Colonic mucosa (tissue), 4 donors: ENCODE results near the gene MCC. TPM values are rescaled to one million over a fixed set of nuclear protein-coding genes. Genes with fewer than 3 reads are reported as not detected.

Experiments used
- DNase-seq: peaks from one replicate; pipeline ENCODE4 v3.0.0-alpha.2; 2020
- H3K27ac ChIP-seq: fragments of 200-600 bp; one replicate; pipeline ENCODE4 v1.8.0; 2021
- H3K27me3 ChIP-seq: fragments of 200-600 bp; one replicate; pipeline ENCODE4 v1.8.0; 2021
- H3K36me3 ChIP-seq: fragments of 200-600 bp; one replicate; pipeline ENCODE4 v1.8.0; 2021
- H3K4me1 ChIP-seq: fragments of 200-600 bp; one replicate; pipeline ENCODE4 v1.8.0; 2021; ENCODE audit warnings: mild to moderate bottlenecking
- H3K4me3 ChIP-seq: fragments of 200-600 bp; one replicate; pipeline ENCODE4 v1.8.0; 2021
- H3K9ac ChIP-seq, 2 donors: one replicate each; pipeline ENCODE4 v1.7.0; 2013; ENCODE audit warnings: control low read depth in 2 of 2, low read depth in 2 of 2, low read length in 2 of 2
- H3K9me3 ChIP-seq: fragments of 200-600 bp; one replicate; pipeline ENCODE4 v1.8.0; 2021
- intact Hi-C: fragments of 100-400 bp; cut with DNase I; formaldehyde crosslinking; loops from one replicate; pipeline ENCODE4 v1.14.1; 2022
- total RNA-seq, 2 donors: library from RNA; stranded (reverse); fragmentation: NEBNext Ultra II Directional in 1 of 2; extraction: Animal tissue kit (Norgen Biotek cat#: 25700) in 1 of 2; gene quantifications; one replicate each; pipeline ENCODE4 v1.2.1, GENCODE V29; 2021
- TF ChIP-seq, protein P1 (sequence below): fragments of 200-600 bp; IDR thresholded peaks from one replicate; pipeline ENCODE4 v1.8.0; 2022; ENCODE audit warnings: antibody characterized with exemption, mild to moderate bottlenecking
- donor health status: healthy.
- donor health status: DM: no; HTN: no; CAD: no.
- donor health status: DM: no; HTN: no; CAD: no.

MCC gene
- total RNA-seq, 2 donors from 2014 or later: 1.9 to 3.1 TPM

GRCh38 chr5:113190347-113190746 is 297.9 kb downstream of the MCC start:
- no peak overlapping the region for H3K27ac ChIP-seq
- no peak overlapping the region for H3K9ac ChIP-seq
- no peaks in the 10 kb centered on the region for H3K4me1 ChIP-seq
- TF ChIP-seq, protein P1, sequence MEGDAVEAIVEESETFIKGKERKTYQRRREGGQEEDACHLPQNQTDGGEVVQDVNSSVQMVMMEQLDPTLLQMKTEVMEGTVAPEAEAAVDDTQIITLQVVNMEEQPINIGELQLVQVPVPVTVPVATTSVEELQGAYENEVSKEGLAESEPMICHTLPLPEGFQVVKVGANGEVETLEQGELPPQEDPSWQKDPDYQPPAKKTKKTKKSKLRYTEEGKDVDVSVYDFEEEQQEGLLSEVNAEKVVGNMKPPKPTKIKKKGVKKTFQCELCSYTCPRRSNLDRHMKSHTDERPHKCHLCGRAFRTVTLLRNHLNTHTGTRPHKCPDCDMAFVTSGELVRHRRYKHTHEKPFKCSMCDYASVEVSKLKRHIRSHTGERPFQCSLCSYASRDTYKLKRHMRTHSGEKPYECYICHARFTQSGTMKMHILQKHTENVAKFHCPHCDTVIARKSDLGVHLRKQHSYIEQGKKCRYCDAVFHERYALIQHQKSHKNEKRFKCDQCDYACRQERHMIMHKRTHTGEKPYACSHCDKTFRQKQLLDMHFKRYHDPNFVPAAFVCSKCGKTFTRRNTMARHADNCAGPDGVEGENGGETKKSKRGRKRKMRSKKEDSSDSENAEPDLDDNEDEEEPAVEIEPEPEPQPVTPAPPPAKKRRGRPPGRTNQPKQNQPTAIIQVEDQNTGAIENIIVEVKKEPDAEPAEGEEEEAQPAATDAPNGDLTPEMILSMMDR: no peak
- DNase-seq: no peak
- no peaks in the 10 kb centered on the region for H3K9me3 ChIP-seq
- no peaks in the 10 kb centered on the region for H3K27me3 ChIP-seq
- H3K4me3 ChIP-seq: no peak overlapping the region
- intact Hi-C loops: no loop called here
- H3K36me3 ChIP-seq: no peaks in the 10 kb centered on the region

DNA sequence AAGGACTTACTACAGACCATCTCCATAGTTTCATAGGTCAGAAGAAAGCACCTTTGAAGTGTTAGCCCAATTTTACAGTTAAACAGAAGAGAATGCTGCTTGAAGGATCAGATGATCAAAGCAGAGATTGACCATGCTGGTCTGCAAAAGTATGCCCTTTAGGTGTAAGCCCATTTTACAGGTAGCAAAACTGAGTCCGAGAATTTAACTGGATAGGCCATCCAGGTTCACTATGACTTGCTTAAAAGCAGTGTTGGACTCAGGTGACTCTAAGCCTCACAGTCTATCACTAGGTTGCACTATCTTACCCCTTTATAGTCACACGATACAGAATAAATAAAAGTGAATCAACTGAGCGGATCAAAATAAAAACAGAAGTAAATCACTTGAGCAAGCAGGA is 299.0 kb downstream of the MCC start:
- Histone ChIP-seq H3K9me3 (no peaks in the 10 kb centered on the region), H3K9ac (no peak overlapping the region), H3K4me3 (no peak overlapping the region), H3K4me1 (no peaks in the 10 kb centered on the region), H3K36me3 (no peaks in the 10 kb centered on the region), H3K27ac (no peak overlapping the region), H3K27me3 (no peaks in the 10 kb centered on the region)
- TF ChIP-seq, protein P1: no peak
- intact Hi-C loops: no loop called here
- DNase-seq: no peak

DNA sequence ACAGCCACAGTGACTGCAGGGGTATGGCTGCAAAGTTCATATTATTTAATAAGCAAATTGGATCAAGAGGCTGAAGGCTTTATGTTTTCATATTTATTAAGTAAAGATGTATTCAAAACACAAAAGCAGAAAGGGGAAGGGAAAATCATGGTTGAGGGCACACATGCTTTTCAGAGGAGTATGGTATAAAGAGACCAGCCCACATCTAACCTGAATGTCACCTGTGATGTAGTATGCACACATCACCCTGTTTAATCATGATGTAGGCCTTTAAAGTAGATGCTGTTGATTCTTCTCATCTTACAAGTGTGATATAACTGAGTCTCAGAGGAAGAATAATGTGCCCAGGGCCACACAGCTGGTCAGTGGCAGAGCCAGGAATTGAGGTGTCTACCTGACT is 299.8 kb downstream of the MCC start:
- no peaks in the 10 kb centered on the region for H3K36me3 ChIP-seq
- no peak overlapping the region for H3K27ac ChIP-seq

GRCh38 chr5:113187906-113188305 is 300.3 kb downstream of the MCC start:
- H3K9me3 ChIP-seq: no peaks in the 10 kb centered on the region
- H3K9ac ChIP-seq: no peak overlapping the region
- H3K4me1 ChIP-seq: no peaks in the 10 kb centered on the region
- no peaks in the 10 kb centered on the region for H3K36me3 ChIP-seq
- no peaks in the 10 kb centered on the region for H3K27me3 ChIP-seq
- DNase-seq: no peak
- H3K27ac ChIP-seq: no peak overlapping the region
- intact Hi-C loops: no loop called here
- TF ChIP-seq, protein P1: no peak
- H3K4me3 ChIP-seq: no peak overlapping the region

More for the DNA sequence above, 299.8 kb downstream of the MCC start:
- no peak for DNase-seq
- H3K27me3 ChIP-seq: no peaks in the 10 kb centered on the region
- no peaks in the 10 kb centered on the region for H3K9me3 ChIP-seq
- TF ChIP-seq, protein P1: no peak
- H3K9ac ChIP-seq: no peak overlapping the region
- intact Hi-C loops: no loop called here
- H3K4me1 ChIP-seq: no peaks in the 10 kb centered on the region
- H3K4me3 ChIP-seq: no peak overlapping the region

DNA sequence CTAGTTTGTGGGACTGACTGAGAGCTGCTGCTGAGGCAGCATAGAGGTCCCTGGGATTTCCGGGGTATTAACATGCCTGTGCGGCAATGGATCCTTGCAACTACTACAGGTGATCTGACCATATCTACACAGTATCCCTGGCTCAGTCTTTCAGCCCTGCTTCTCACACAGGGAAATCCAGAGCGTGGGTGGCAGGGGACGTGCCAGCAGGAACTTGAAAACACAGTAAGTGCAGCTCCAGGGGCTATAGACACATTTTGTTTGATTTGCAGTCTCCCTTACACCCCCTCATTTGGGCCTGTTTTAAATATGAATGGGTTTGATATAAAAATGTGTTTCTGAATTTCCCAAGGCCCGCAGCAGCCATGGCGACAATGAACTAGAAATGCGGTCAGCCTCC is 302.2 kb downstream of the MCC start:
- H3K36me3 ChIP-seq: no peaks in the 10 kb centered on the region
- DNase-seq: no peak
- no peak overlapping the region for H3K4me3 ChIP-seq
- H3K27ac ChIP-seq: no peak overlapping the region
- no peaks in the 10 kb centered on the region for H3K4me1 ChIP-seq
- intact Hi-C loops: no loop called here
- no peaks in the 10 kb centered on the region for H3K9me3 ChIP-seq
- TF ChIP-seq, protein P1: no peak
- H3K9ac ChIP-seq: no peak overlapping the region
- no peaks in the 10 kb centered on the region for H3K27me3 ChIP-seq

DNA sequence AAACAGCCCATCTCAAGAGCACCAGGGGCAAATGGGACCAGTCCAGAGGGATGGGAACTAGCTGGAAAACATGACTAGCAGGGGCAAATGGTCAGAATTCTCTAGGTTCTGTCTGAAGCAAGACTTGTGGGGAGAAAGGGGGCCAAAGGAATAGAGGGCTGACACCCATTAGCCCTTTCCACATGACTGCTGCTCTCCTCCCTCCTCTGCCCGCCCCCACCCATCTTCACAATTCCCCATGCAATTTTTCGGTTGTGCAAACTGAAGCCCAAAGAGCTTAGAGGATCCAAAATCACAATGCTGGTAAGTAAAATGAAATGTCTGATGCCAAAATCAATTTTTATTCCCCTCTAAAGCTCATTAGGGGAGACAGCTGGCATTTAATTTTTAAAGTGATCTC is 304.6 kb downstream of the MCC start:
- Histone ChIP-seq H3K4me3 (no peak overlapping the region), H3K27me3 (no peaks in the 10 kb centered on the region), H3K9me3 (no peaks in the 10 kb centered on the region), H3K4me1 (no peaks in the 10 kb centered on the region), H3K36me3 (no peaks in the 10 kb centered on the region), H3K27ac (no peak overlapping the region), H3K9ac (no peak overlapping the region)
- TF ChIP-seq, protein P1: no peak
- intact Hi-C loops: no loop called here
- DNase-seq: no peak
